GM12878 (cell line): Measurements from ENCODE around the gene OXCT1. TPM values are rescaled to one million over a fixed set of nuclear protein-coding genes. Genes with fewer than 3 reads are reported as not detected.

Experiments
- CBFB ChIP-seq: IDR thresholded peaks from 2 replicates; pipeline ENCODE4 v1.6.1; 2016; ENCODE audit warnings: antibody characterized with exemption, low read depth
- CBX3 ChIP-seq: fragments of 200-600 bp; sonication (generic); IDR thresholded peaks from 2 replicates; pipeline ENCODE4 v1.6.1; 2016; ENCODE audit warnings: low read depth, borderline replicate concordance
- FOS ChIP-seq: IDR thresholded peaks from 3 replicates; pipeline ENCODE4 v1.6.1; 2011; ENCODE audit warnings: borderline replicate concordance; ENCODE audit not compliant: insufficient read length; ENCODE audit errors: extremely low read depth
- HDGF ChIP-seq: fragments of 450-650 bp; IDR thresholded peaks from 2 replicates; pipeline ENCODE4 v1.6.1; 2016; ENCODE audit warnings: antibody characterized with exemption
- MTA2 ChIP-seq: fragments of 450-650 bp; IDR thresholded peaks from 2 replicates; pipeline ENCODE4 v1.6.1; 2016; ENCODE audit warnings: low read depth, mild to moderate bottlenecking, moderate library complexity
- PAX8 ChIP-seq: fragments of 450-650 bp; IDR thresholded peaks from 2 replicates; pipeline ENCODE4 v1.6.1; 2017; ENCODE audit warnings: mild to moderate bottlenecking, moderate library complexity
- SMARCA5 ChIP-seq: fragments of 450-650 bp; IDR thresholded peaks from 2 replicates; pipeline ENCODE4 v1.6.1; 2017; ENCODE audit warnings: mild to moderate bottlenecking
- SRF ChIP-seq, 2 experiments: IDR thresholded peaks; 2 replicates each; pipeline ENCODE4 v1.6.1; 2011; ENCODE audit warnings: low read depth in 2 of 2, low read length in 2 of 2, mild to moderate bottlenecking in 1 of 2, moderate library complexity in 1 of 2
- polyA plus RNA-seq, 11 experiments: library from polyadenylated mRNA; depleted of rRNA in 4 of 11; unstranded in 6 of 11; stranded (reverse) in 5 of 11; fragments of >200 nt; fragmentation: Nextera tagmentation in 4 of 11; fragmentation: Illumina TruSeq in 1 of 11; extraction: Ambion mirVana in 4 of 11; extraction: Trizol in 1 of 11; gene quantifications; 1 replicate in 1 of 11; 2 replicates in 10 of 11; pipeline versions ENCODE4 v1.2.1 to v1.2.3, GENCODE V29; 2011 to 2016; ENCODE audit warnings: inconsistent platforms in 2 of 11, missing spikeins in 2 of 11, low read depth in 1 of 11
- total RNA-seq, 4 experiments: library from RNA; depleted of rRNA in 3 of 4; stranded (reverse); fragments of >200 nt in 3 of 4; fragmentation: Illumina TruSeq in 1 of 4; extraction: Trizol in 1 of 4; gene quantifications; 2 replicates each; pipeline versions ENCODE4 v1.2.1 to v1.2.3, GENCODE V29; 2013 to 2021
- TF ChIP-seq, protein P1 (sequence below): fragments of 450-650 bp; formaldehyde crosslinking; IDR thresholded peaks from 2 replicates; pipeline ENCODE4 v1.5.0; 2022; ENCODE audit warnings: mild to moderate bottlenecking, missing genetic modification characterization
- TF ChIP-seq, protein P2 (sequence below): fragments of 450-650 bp; IDR thresholded peaks from 2 replicates; pipeline ENCODE4 v1.6.1; 2017; ENCODE audit warnings: mild to moderate bottlenecking, moderate library complexity
- TF ChIP-seq, protein P3 (sequence below): fragments of 450-650 bp; IDR thresholded peaks from 2 replicates; pipeline ENCODE4 v1.6.1; 2017; ENCODE audit warnings: antibody characterized with exemption, mild to moderate bottlenecking, moderate library complexity
- TF ChIP-seq, protein P4 (sequence below): fragments of 450-650 bp; IDR thresholded peaks from 2 replicates; pipeline ENCODE4 v1.6.1; 2018; ENCODE audit warnings: borderline replicate concordance, mild to moderate bottlenecking; ENCODE audit not compliant: partially characterized antibody
- TF ChIP-seq, protein P5 (sequence below): IDR thresholded peaks from 2 replicates; pipeline ENCODE4 v1.6.1; 2012; ENCODE audit warnings: mild to moderate bottlenecking, low read depth, low read length

OXCT1 gene
- total and polyA plus RNA-seq, 10 of the 15 experiments (the other 5 are each of a cell fraction or from before 2014, with no cell fraction given) = 46.9 to 103 (median 70.5) TPM

DNA sequence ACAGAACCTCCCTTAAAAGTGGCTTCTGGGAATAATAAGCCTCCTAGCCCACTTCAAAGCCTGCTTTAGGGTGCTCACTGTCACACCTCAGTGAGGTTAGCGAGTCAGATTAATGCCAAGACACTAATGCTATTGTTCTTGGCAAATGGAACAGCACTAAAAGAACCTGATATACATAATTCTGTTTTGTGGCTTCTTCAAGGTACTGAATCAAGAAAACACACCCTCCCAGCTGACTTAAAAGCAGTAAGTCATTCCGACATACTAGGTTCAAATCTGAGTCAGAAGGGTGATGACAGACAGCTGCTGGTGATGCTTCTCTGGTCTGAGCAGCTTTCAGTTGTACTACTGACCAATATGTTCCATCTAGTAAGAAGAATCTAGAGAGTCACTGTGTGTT lies 121.6 kb downstream of the OXCT1 start (continued):
- no peak for TF ChIP-seq FOS
- peak; percentile 87 for TF ChIP-seq MTA2
- no peak for TF ChIP-seq CBX3
- TF ChIP-seq, protein P1, sequence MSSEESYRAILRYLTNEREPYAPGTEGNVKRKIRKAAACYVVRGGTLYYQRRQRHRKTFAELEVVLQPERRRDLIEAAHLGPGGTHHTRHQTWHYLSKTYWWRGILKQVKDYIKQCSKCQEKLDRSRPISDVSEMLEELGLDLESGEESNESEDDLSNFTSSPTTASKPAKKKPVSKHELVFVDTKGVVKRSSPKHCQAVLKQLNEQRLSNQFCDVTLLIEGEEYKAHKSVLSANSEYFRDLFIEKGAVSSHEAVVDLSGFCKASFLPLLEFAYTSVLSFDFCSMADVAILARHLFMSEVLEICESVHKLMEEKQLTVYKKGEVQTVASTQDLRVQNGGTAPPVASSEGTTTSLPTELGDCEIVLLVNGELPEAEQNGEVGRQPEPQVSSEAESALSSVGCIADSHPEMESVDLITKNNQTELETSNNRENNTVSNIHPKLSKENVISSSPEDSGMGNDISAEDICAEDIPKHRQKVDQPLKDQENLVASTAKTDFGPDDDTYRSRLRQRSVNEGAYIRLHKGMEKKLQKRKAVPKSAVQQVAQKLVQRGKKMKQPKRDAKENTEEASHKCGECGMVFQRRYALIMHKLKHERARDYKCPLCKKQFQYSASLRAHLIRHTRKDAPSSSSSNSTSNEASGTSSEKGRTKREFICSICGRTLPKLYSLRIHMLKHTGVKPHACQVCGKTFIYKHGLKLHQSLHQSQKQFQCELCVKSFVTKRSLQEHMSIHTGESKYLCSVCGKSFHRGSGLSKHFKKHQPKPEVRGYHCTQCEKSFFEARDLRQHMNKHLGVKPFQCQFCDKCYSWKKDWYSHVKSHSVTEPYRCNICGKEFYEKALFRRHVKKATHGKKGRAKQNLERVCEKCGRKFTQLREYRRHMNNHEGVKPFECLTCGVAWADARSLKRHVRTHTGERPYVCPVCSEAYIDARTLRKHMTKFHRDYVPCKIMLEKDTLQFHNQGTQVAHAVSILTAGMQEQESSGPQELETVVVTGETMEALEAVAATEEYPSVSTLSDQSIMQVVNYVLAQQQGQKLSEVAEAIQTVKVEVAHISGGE (CRISPR knock-in tag) = no peak
- no peak for TF ChIP-seq SRF (IDR thresholded peaks at IDR 0.05; ENCODE audit: low read depth in 2 of 2, low read length in 2 of 2)
- TF ChIP-seq, protein P2, sequence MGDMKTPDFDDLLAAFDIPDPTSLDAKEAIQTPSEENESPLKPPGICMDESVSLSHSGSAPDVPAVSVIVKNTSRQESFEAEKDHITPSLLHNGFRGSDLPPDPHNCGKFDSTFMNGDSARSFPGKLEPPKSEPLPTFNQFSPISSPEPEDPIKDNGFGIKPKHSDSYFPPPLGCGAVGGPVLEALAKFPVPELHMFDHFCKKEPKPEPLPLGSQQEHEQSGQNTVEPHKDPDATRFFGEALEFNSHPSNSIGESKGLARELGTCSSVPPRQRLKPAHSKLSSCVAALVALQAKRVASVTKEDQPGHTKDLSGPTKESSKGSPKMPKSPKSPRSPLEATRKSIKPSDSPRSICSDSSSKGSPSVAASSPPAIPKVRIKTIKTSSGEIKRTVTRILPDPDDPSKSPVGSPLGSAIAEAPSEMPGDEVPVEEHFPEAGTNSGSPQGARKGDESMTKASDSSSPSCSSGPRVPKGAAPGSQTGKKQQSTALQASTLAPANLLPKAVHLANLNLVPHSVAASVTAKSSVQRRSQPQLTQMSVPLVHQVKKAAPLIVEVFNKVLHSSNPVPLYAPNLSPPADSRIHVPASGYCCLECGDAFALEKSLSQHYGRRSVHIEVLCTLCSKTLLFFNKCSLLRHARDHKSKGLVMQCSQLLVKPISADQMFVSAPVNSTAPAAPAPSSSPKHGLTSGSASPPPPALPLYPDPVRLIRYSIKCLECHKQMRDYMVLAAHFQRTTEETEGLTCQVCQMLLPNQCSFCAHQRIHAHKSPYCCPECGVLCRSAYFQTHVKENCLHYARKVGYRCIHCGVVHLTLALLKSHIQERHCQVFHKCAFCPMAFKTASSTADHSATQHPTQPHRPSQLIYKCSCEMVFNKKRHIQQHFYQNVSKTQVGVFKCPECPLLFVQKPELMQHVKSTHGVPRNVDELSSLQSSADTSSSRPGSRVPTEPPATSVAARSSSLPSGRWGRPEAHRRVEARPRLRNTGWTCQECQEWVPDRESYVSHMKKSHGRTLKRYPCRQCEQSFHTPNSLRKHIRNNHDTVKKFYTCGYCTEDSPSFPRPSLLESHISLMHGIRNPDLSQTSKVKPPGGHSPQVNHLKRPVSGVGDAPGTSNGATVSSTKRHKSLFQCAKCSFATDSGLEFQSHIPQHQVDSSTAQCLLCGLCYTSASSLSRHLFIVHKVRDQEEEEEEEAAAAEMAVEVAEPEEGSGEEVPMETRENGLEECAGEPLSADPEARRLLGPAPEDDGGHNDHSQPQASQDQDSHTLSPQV = no peak
- TF ChIP-seq, protein P3, sequence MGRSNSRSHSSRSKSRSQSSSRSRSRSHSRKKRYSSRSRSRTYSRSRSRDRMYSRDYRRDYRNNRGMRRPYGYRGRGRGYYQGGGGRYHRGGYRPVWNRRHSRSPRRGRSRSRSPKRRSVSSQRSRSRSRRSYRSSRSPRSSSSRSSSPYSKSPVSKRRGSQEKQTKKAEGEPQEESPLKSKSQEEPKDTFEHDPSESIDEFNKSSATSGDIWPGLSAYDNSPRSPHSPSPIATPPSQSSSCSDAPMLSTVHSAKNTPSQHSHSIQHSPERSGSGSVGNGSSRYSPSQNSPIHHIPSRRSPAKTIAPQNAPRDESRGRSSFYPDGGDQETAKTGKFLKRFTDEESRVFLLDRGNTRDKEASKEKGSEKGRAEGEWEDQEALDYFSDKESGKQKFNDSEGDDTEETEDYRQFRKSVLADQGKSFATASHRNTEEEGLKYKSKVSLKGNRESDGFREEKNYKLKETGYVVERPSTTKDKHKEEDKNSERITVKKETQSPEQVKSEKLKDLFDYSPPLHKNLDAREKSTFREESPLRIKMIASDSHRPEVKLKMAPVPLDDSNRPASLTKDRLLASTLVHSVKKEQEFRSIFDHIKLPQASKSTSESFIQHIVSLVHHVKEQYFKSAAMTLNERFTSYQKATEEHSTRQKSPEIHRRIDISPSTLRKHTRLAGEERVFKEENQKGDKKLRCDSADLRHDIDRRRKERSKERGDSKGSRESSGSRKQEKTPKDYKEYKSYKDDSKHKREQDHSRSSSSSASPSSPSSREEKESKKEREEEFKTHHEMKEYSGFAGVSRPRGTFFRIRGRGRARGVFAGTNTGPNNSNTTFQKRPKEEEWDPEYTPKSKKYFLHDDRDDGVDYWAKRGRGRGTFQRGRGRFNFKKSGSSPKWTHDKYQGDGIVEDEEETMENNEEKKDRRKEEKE = no peak
- TF ChIP-seq PAX8 = no peak
- TF ChIP-seq HDGF = no peak
- TF ChIP-seq, protein P4, sequence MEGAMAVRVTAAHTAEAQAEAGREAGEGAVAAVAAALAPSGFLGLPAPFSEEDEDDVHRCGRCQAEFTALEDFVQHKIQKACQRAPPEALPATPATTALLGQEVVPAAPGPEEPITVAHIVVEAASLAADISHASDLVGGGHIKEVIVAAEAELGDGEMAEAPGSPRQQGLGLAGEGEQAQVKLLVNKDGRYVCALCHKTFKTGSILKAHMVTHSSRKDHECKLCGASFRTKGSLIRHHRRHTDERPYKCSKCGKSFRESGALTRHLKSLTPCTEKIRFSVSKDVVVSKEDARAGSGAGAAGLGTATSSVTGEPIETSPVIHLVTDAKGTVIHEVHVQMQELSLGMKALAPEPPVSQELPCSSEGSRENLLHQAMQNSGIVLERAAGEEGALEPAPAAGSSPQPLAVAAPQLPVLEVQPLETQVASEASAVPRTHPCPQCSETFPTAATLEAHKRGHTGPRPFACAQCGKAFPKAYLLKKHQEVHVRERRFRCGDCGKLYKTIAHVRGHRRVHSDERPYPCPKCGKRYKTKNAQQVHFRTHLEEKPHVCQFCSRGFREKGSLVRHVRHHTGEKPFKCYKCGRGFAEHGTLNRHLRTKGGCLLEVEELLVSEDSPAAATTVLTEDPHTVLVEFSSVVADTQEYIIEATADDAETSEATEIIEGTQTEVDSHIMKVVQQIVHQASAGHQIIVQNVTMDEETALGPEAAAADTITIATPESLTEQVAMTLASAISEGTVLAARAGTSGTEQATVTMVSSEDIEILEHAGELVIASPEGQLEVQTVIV = no peak
- 0 out of 2 replicates have a peak, but pooled peaks have one; percentile 19 for TF ChIP-seq CBFB
- TF ChIP-seq, protein P5, sequence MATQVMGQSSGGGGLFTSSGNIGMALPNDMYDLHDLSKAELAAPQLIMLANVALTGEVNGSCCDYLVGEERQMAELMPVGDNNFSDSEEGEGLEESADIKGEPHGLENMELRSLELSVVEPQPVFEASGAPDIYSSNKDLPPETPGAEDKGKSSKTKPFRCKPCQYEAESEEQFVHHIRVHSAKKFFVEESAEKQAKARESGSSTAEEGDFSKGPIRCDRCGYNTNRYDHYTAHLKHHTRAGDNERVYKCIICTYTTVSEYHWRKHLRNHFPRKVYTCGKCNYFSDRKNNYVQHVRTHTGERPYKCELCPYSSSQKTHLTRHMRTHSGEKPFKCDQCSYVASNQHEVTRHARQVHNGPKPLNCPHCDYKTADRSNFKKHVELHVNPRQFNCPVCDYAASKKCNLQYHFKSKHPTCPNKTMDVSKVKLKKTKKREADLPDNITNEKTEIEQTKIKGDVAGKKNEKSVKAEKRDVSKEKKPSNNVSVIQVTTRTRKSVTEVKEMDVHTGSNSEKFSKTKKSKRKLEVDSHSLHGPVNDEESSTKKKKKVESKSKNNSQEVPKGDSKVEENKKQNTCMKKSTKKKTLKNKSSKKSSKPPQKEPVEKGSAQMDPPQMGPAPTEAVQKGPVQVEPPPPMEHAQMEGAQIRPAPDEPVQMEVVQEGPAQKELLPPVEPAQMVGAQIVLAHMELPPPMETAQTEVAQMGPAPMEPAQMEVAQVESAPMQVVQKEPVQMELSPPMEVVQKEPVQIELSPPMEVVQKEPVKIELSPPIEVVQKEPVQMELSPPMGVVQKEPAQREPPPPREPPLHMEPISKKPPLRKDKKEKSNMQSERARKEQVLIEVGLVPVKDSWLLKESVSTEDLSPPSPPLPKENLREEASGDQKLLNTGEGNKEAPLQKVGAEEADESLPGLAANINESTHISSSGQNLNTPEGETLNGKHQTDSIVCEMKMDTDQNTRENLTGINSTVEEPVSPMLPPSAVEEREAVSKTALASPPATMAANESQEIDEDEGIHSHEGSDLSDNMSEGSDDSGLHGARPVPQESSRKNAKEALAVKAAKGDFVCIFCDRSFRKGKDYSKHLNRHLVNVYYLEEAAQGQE = no peak; the same call in 1 of the 2 replicates
- TF ChIP-seq SMARCA5 = peak; percentile 87; the same call in 1 of the 2 replicates
